Mesendoderm (in vitro differentiated cells): Measurements from ENCODE around the gene PDK3.

ENCODE experiments used
- DNase-seq: peaks from one replicate; pipeline ENCODE4 v3.0.0; 2013
- H2AK5ac ChIP-seq: 2 replicates; pipeline ENCODE4 v1.6.1; 2013; ENCODE audit warnings: low read length, inconsistent platforms
- H2BK120ac ChIP-seq: 2 replicates; pipeline ENCODE4 v1.6.1; 2013; ENCODE audit warnings: low read depth, mild to moderate bottlenecking, low read length, moderate library complexity, mixed read lengths
- H2BK15ac ChIP-seq: replicated peaks from 2 replicates; pipeline ENCODE4 v1.6.1; 2013; ENCODE audit warnings: low read depth, mild to moderate bottlenecking, moderate library complexity
- H2BK5ac ChIP-seq: 2 replicates; pipeline ENCODE4 v1.6.1; 2013; ENCODE audit warnings: low read length, inconsistent platforms
- H3K18ac ChIP-seq: 2 replicates; pipeline ENCODE4 v1.6.1; 2013; ENCODE audit warnings: mild to moderate bottlenecking, low read length, mixed read lengths
- H3K23ac ChIP-seq: one replicate; pipeline ENCODE4 v1.6.1; 2013; ENCODE audit warnings: low read length
- H3K27ac ChIP-seq: 2 replicates; pipeline ENCODE4 v1.5.1; 2013; ENCODE audit warnings: low read depth, mild to moderate bottlenecking, inconsistent platforms, low read length, moderate library complexity
- H3K27me3 ChIP-seq: 2 replicates; pipeline ENCODE4 v1.6.1; 2013; ENCODE audit warnings: low read length, control low read depth, mild to moderate bottlenecking, inconsistent platforms; ENCODE audit not compliant: insufficient read depth, poor library complexity
- H3K36me3 ChIP-seq: 2 replicates; pipeline ENCODE4 v1.6.1; 2013; ENCODE audit warnings: low read length, inconsistent platforms; ENCODE audit not compliant: control insufficient read depth, insufficient read depth
- H3K4ac ChIP-seq: one replicate; pipeline ENCODE4 v1.6.1; 2013; ENCODE audit warnings: low read depth, mild to moderate bottlenecking, low read length, moderate library complexity
- H3K4me1 ChIP-seq: 2 replicates; pipeline ENCODE4 v1.6.1; 2013; ENCODE audit warnings: low read depth, low read length, inconsistent platforms; ENCODE audit not compliant: control insufficient read depth
- H3K4me2 ChIP-seq: 2 replicates; pipeline ENCODE4 v1.6.1; 2013; ENCODE audit warnings: low read length
- H3K4me3 ChIP-seq: 2 replicates; pipeline ENCODE4 v1.5.1; 2013; ENCODE audit warnings: mild to moderate bottlenecking, low read length
- H3K56ac ChIP-seq: one replicate; pipeline ENCODE4 v1.6.1; 2013; ENCODE audit warnings: low read length
- H3K79me1 ChIP-seq: 2 replicates; pipeline ENCODE4 v1.6.1; 2013; ENCODE audit warnings: low read length, inconsistent platforms
- H3K79me2 ChIP-seq: 2 replicates; pipeline ENCODE4 v1.6.1; 2013; ENCODE audit warnings: mild to moderate bottlenecking, low read length; ENCODE audit not compliant: control insufficient read depth, insufficient read depth
- H3K9ac ChIP-seq: 2 replicates; pipeline ENCODE4 v1.6.1; 2013; ENCODE audit warnings: low read length, inconsistent platforms
- H4K5ac ChIP-seq: one replicate; pipeline ENCODE4 v1.6.1; 2013; ENCODE audit warnings: low read length
- H4K8ac ChIP-seq: one replicate; pipeline ENCODE4 v1.6.1; 2013; ENCODE audit warnings: low read depth, mild to moderate bottlenecking, control low read depth, low read length, moderate library complexity
- WGBS: extraction: QIAGEN DNeasy Blood & Tissue Kit; methylation state at CpG from one replicate; pipeline ENCODE4 v1.1.7; 2013; ENCODE audit warnings: low lambda C conversion rate, missing lambda C conversion rate; ENCODE audit not compliant: insufficient coverage; ENCODE audit errors: extremely low coverage; 5-methylcytosine and 5-hydroxymethylcytosine counted together

The PDK3 gene

DNA sequence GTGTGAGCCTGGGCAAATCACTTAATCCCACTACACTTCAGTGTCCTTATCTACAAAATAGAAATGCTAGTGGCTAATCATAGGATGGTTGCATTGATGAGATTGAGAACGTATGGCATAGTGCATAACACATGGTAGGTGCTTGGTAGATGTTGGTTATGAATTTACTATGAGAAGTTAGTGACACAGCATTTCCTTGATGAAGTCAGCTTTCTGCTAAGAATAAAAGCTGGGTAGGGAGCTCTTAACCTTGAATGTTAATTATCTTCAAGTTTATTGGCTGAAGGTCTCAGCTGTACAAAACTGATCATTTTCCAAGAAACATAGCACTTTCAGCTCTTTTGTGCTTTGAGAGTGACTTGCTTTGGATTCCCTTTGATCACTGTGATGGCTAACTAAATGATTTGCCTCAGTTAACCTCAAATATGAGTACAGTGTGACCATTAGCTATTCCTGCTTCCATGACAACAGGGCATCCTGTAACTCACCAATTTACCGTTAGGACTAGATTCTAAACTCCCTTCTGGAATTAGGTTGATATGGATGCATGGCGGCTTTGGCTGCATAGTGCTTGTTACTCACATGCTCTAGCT, 17.8 kb downstream of the PDK3 start:
- no peak overlapping the region for H3K4me3 ChIP-seq
- H3K9ac ChIP-seq: no peak overlapping the region
- no peak overlapping the region for H2BK5ac ChIP-seq
- H3K4ac ChIP-seq: no peak overlapping the region
- no peak overlapping the region for H2AK5ac ChIP-seq
- no peak for DNase-seq
- H3K79me1 ChIP-seq: no peaks in the 10 kb centered on the region
- no peak overlapping the region for H3K4me2 ChIP-seq
- no peaks in the 10 kb centered on the region for H3K4me1 ChIP-seq
- H3K56ac ChIP-seq: no peak overlapping the region
- H4K8ac ChIP-seq: no peak overlapping the region
- no peak overlapping the region for H3K18ac ChIP-seq
- H3K36me3 ChIP-seq: no peaks in the 10 kb centered on the region
- no peak overlapping the region for H2BK120ac ChIP-seq
- no peaks in the 10 kb centered on the region for H3K79me2 ChIP-seq
- WGBS: no CpG with 5 or more reads among the region's 3 CpGs
- H2BK15ac ChIP-seq: no peak overlapping the region
- no peak overlapping the region for H3K23ac ChIP-seq
- no peak overlapping the region for H3K27ac ChIP-seq
- no peaks in the 10 kb centered on the region for H3K27me3 ChIP-seq
- H4K5ac ChIP-seq: no peak overlapping the region

GRCh38 chrX:24483596-24483995, 18.5 kb downstream of the PDK3 start:
- Histone ChIP-seq H4K8ac (no peak overlapping the region), H3K4me1 (no peaks in the 10 kb centered on the region), H3K79me1 (no peaks in the 10 kb centered on the region), H3K27ac (no peak overlapping the region), H2BK120ac (no peak overlapping the region), H3K4ac (no peak overlapping the region), H2AK5ac (no peak overlapping the region), H3K23ac (no peak overlapping the region), H3K4me2 (no peak overlapping the region), H4K5ac (no peak overlapping the region), H3K79me2 (no peaks in the 10 kb centered on the region), H3K36me3 (no peaks in the 10 kb centered on the region), H3K4me3 (no peak overlapping the region), H3K9ac (no peak overlapping the region), H3K18ac (no peak overlapping the region), H3K56ac (no peak overlapping the region), H3K27me3 (no peaks in the 10 kb centered on the region), H2BK5ac (no peak overlapping the region), H2BK15ac (no peak overlapping the region)
- no CpG with 5 or more reads among the region's 11 CpGs for WGBS
- DNase-seq: no peak

GRCh38 chrX:24485323-24485722, 20.2 kb downstream of the PDK3 start:
- Histone ChIP-seq H3K4ac (no peak overlapping the region), H2BK5ac (no peak overlapping the region), H3K18ac (no peak overlapping the region), H3K36me3 (no peaks in the 10 kb centered on the region), H3K4me1 (no peaks in the 10 kb centered on the region), H2AK5ac (no peak overlapping the region), H3K27me3 (no peaks in the 10 kb centered on the region), H3K56ac (no peak overlapping the region), H3K79me2 (no peaks in the 10 kb centered on the region), H3K4me3 (no peak overlapping the region), H4K8ac (no peak overlapping the region), H4K5ac (no peak overlapping the region), H3K27ac (no peak overlapping the region), H3K23ac (no peak overlapping the region), H3K4me2 (no peak overlapping the region), H2BK120ac (no peak overlapping the region), H3K79me1 (no peaks in the 10 kb centered on the region), H2BK15ac (no peak overlapping the region), H3K9ac (no peak overlapping the region)
- no peak for DNase-seq
- WGBS: no CpG with 5 or more reads among the region's 5 CpGs

DNA sequence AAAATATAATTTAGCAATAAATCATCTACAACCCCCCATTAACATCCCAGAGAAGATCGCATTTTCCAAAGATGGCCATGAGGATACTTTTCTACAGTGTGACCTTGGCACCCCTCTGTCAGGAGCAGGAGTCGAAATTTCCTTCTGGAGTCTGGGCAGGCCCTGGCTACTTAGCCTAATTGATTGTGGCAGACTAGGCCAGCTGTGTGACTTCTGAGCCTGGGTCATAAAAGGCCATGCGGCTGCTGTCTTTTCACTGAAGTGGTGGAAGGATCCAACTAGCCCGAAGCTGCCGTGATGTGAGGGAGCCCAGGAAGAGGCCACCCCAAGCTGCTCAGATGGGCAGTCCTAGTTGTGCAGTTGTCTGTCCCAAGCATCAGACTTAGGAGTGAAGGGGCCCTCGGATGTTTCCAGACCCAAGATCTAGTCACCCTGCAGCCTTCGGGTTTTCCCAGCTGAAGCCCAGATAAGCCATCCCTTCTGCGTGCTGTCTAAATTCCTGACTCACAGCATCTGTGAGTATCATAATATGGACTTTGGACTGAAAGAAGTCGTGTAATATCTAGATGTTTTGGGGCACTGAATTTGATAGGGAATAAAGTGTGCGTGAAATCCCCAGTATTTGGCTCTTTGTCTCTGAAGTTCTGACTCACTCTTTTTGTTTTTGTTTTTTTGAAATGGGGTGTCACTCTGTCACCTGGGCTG, 21.0 kb downstream of the PDK3 start:
- H3K79me2 ChIP-seq: no peaks in the 10 kb centered on the region
- no peak overlapping the region for H3K27ac ChIP-seq
- H4K5ac ChIP-seq: no peak overlapping the region
- no peak overlapping the region for H3K18ac ChIP-seq
- H3K9ac ChIP-seq: no peak overlapping the region
- H3K27me3 ChIP-seq: no peaks in the 10 kb centered on the region
- no peaks in the 10 kb centered on the region for H3K4me1 ChIP-seq
- no peak overlapping the region for H3K56ac ChIP-seq
- H3K4me2 ChIP-seq: no peak overlapping the region
- H3K4ac ChIP-seq: no peak overlapping the region
- H4K8ac ChIP-seq: no peak overlapping the region
- no peak overlapping the region for H2BK5ac ChIP-seq
- DNase-seq: no peak
- no peak overlapping the region for H2AK5ac ChIP-seq
- no peak overlapping the region for H3K23ac ChIP-seq
- no CpG with 5 or more reads among the region's 10 CpGs for WGBS
- H3K36me3 ChIP-seq: no peaks in the 10 kb centered on the region
- no peak overlapping the region for H2BK120ac ChIP-seq
- H3K4me3 ChIP-seq: no peak overlapping the region
- H3K79me1 ChIP-seq: no peaks in the 10 kb centered on the region
- no peak overlapping the region for H2BK15ac ChIP-seq

DNA sequence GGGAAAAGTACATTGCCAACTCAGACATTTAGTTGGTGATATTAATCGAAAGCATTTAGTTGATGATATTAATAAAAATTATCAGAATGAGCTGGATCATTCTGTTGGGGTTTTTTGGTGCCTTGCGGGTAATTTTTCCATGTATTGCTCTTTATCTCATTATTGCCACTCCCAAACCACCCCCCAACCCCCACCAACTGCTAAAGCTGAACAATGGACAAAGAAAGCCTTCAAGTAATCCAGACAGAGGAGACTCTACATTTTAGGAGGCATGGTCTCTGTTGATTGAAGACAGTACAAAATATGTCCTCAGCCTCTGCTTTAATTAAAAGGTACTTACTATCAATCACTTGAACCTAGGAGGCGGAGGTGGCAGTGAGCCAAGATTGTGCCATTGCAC, 22.5 kb downstream of the PDK3 start:
- no peak for DNase-seq
- whole genome bisulfite sequencing: no CpG with 5 or more reads among the region's 3 CpGs

GRCh38 chrX:24491741-24492140, 26.7 kb downstream of the PDK3 start:
- Histone ChIP-seq H3K18ac (no peak overlapping the region), H3K27ac (no peak overlapping the region), H3K79me2 (no peaks in the 10 kb centered on the region), H3K56ac (no peak overlapping the region), H3K23ac (no peak overlapping the region), H3K4me2 (no peak overlapping the region), H3K9ac (no peak overlapping the region), H3K27me3 (no peaks in the 10 kb centered on the region), H2AK5ac (no peak overlapping the region), H2BK15ac (no peak overlapping the region), H4K8ac (no peak overlapping the region), H3K4me3 (no peak overlapping the region), H3K4ac (no peak overlapping the region), H3K36me3 (no peaks in the 10 kb centered on the region), H2BK120ac (no peak overlapping the region), H2BK5ac (no peak overlapping the region), H3K79me1 (no peaks in the 10 kb centered on the region), H4K5ac (no peak overlapping the region), H3K4me1 (no peaks in the 10 kb centered on the region)
- no CpG with 5 or more reads among the region's 4 CpGs for WGBS
- peak; percentile 10 for DNase-seq

More for the DNA sequence above, 22.5 kb downstream of the PDK3 start:
- Histone ChIP-seq H4K5ac (no peak overlapping the region), H3K18ac (no peak overlapping the region), H3K79me1 (no peaks in the 10 kb centered on the region), H3K36me3 (no peaks in the 10 kb centered on the region), H3K9ac (no peak overlapping the region), H3K27ac (no peak overlapping the region), H3K27me3 (no peaks in the 10 kb centered on the region), H3K79me2 (no peaks in the 10 kb centered on the region), H4K8ac (no peak overlapping the region), H3K4me1 (no peaks in the 10 kb centered on the region), H3K23ac (no peak overlapping the region), H3K4me2 (no peak overlapping the region), H3K4ac (no peak overlapping the region), H2AK5ac (no peak overlapping the region), H2BK120ac (no peak overlapping the region), H3K4me3 (no peak overlapping the region), H3K56ac (no peak overlapping the region), H2BK5ac (no peak overlapping the region), H2BK15ac (no peak overlapping the region)
